Gastroesophageal sphincter (tissue), 4 donors: ENCODE data around the gene C12orf42. TPM values are rescaled to one million over a fixed set of nuclear protein-coding genes. Genes with fewer than 3 reads are reported as not detected.

ENCODE experiments used
- ATAC-seq: fragments of 150-250 bp; one replicate; pipeline ENCODE4 v1.9.1; 2016; ENCODE audit warnings: mild to moderate bottlenecking, moderate library complexity
- H3K27ac ChIP-seq, 4 donors: fragments of 200-600 bp; sonication (generic) in 3 of 4; 1 replicate in 3 of 4; 2 replicates in 1 of 4; pipeline ENCODE4 v1.5.1; 2016 to 2019
- H3K27me3 ChIP-seq: fragments of 200-600 bp; sonication (generic); one replicate; pipeline ENCODE4 v1.5.1; 2019
- H3K36me3 ChIP-seq, 2 donors: fragments of 200-600 bp; sonication (generic); one replicate each; pipeline ENCODE4 v1.5.1; 2019; ENCODE audit warnings: control low read depth in 1 of 2
- H3K4me1 ChIP-seq, 3 donors: fragments of 200-600 bp; sonication (generic); 1 replicate in 2 of 3; 2 replicates in 1 of 3; pipeline ENCODE4 v1.5.1; 2016 to 2019; ENCODE audit warnings: control low read depth in 2 of 3
- H3K4me3 ChIP-seq, 2 donors: fragments of 200-600 bp; sonication (generic); one replicate each; pipeline ENCODE4 v1.5.1; 2019; ENCODE audit warnings: mild to moderate bottlenecking in 1 of 2, moderate library complexity in 1 of 2
- H3K9me3 ChIP-seq, 3 donors: fragments of 200-600 bp; sonication (generic); one replicate each; pipeline ENCODE4 v1.5.1; 2017 to 2019; ENCODE audit warnings: control low read depth in 2 of 3
- CTCF ChIP-seq, 4 experiments: fragments of 200-600 bp in 2 of 4; fragments of 450-650 bp in 2 of 4; sonication (generic) in 1 of 4; IDR thresholded peaks; one replicate each; pipeline ENCODE4 v1.5.1; 2017 to 2019; ENCODE audit warnings: antibody characterized with exemption in 4 of 4, mild to moderate bottlenecking in 2 of 4, moderate library complexity in 2 of 4
- EP300 ChIP-seq: sonication (generic); formaldehyde crosslinking; IDR thresholded peaks from one replicate; pipeline ENCODE4 v1.6.1; 2017; ENCODE audit warnings: antibody characterized with exemption, mild to moderate bottlenecking
- POLR2A ChIP-seq, 2 donors: fragments of 450-650 bp; IDR thresholded peaks; one replicate each; pipeline ENCODE4 v1.6.1; 2017; ENCODE audit warnings: antibody characterized with exemption in 2 of 2, mild to moderate bottlenecking in 2 of 2, moderate library complexity in 1 of 2
- POLR2AphosphoS5 ChIP-seq: sonication (generic); formaldehyde crosslinking; IDR thresholded peaks from one replicate; pipeline ENCODE4 v1.6.1; 2017; ENCODE audit warnings: antibody characterized with exemption
- WGBS, 2 donors: methylation state at CpG; one replicate each; pipeline ENCODE4 v1.1.5; 2018; ENCODE audit warnings: low coverage in 1 of 2; 5-methylcytosine and 5-hydroxymethylcytosine counted together
- total RNA-seq, 4 donors: library from RNA; depleted of rRNA; stranded (reverse); fragments of >200 nt; gene quantifications; one replicate each; pipeline ENCODE4 v1.1.0, GENCODE V29; 2016

Gene C12orf42
- not detected for total RNA-seq

GRCh38 chr12:103495469-103496456, at the start of gene C12orf42:
C12orf42 (minus strand) TSS chr12:103495968; CDS start chr12:103478426, 17,542 bp downstream.
- H3K9me3 ChIP-seq = no peaks in the 10 kb centered on the region
- no peaks in the 10 kb centered on the region for H3K36me3 ChIP-seq
- H3K4me3 ChIP-seq = peak within 1 kb of the TSS in 1 of 2 donors; percentile 51
- no peak for TF ChIP-seq POLR2AphosphoS5
- TF ChIP-seq CTCF (IDR thresholded peaks at IDR 0.05) = peak in 2 of 4 experiments; percentile 11 to 43
- H3K27ac ChIP-seq = no peak within 1 kb of the TSS
- H3K27me3 ChIP-seq = peaks cover 65% of the 10 kb centered on the region
- no peak for ATAC-seq
- H3K4me1 ChIP-seq = peaks cover 0 to 17% (median 9%) of the 10 kb centered on the region in 3 donors
- WGBS, 2 donors = 2% methylated on average over 5 to 20 of the region's 77 CpGs

GRCh38 chr12:103542078-103542477, 46.3 kb upstream of the C12orf42 start:
- 50 to 86% methylated on average over 1 to 2 of the region's 3 CpGs for WGBS, 2 donors
- Histone ChIP-seq H3K9me3 (no peaks in the 10 kb centered on the region), H3K27ac (no peak overlapping the region), H3K27me3 (peaks cover 5% of the 10 kb centered on the region), H3K36me3 (no peaks in the 10 kb centered on the region), H3K4me1 (no peaks in the 10 kb centered on the region), H3K4me3 (no peak overlapping the region)
- ATAC-seq = no peak
- TF ChIP-seq POLR2AphosphoS5 (no peak), EP300 (no peak), POLR2A (IDR thresholded peaks at IDR 0.05) (no peak), CTCF (IDR thresholded peaks at IDR 0.05) (no peak)

GRCh38 chr12:103540319-103540718, 44.6 kb upstream of the C12orf42 start:
- H3K27ac ChIP-seq = no peak overlapping the region
- H3K9me3 ChIP-seq = no peaks in the 10 kb centered on the region
- no peak overlapping the region for H3K4me3 ChIP-seq
- peaks cover 3% of the 10 kb centered on the region for H3K27me3 ChIP-seq
- WGBS, 2 donors = 41 to 59% methylated on average over 3 of the region's 3 CpGs
- no peaks in the 10 kb centered on the region for H3K36me3 ChIP-seq
- no peak for TF ChIP-seq CTCF (IDR thresholded peaks at IDR 0.05)
- TF ChIP-seq EP300 = no peak
- TF ChIP-seq POLR2A (IDR thresholded peaks at IDR 0.05) = no peak
- no peak for ATAC-seq
- no peaks in the 10 kb centered on the region for H3K4me1 ChIP-seq

- no peaks in the 10 kb centered on the region for H3K36me3 ChIP-seq
- no peaks in the 10 kb centered on the region for H3K9me3 ChIP-seq
- H3K27ac ChIP-seq = no peak overlapping the region
- no peak for ATAC-seq
- no peak overlapping the region for H3K4me3 ChIP-seq
- TF ChIP-seq POLR2A (IDR thresholded peaks at IDR 0.05) (no peak), CTCF (IDR thresholded peaks at IDR 0.05) (no peak), POLR2AphosphoS5 (no peak), EP300 (no peak)
- WGBS, 2 donors = 42% methylated on average over 1 of the region's 1 CpG; no CpG with 5 or more reads in 1 of the 2 donors
- peaks cover 6% of the 10 kb centered on the region for H3K27me3 ChIP-seq
- H3K4me1 ChIP-seq = no peaks in the 10 kb centered on the region
Measured at GRCh38 chr12:103538397-103538796, 42.6 kb upstream of the C12orf42 start.
